Naive thymus-derived CD8-positive, alpha-beta T cell (primary cell): ENCODE data around the gene CHML. TPM values are rescaled to one million over a fixed set of nuclear protein-coding genes. Genes with fewer than 3 reads are reported as not detected.
A peak's percentile ranks its signal among the peaks of the same experiment; 100 is the strongest.

ENCODE experiments used
- ATAC-seq, 2 donors: fragments of 150-1000 bp; cut with Tn5 transposase in 1 of 2; sonication (Bioruptor Pico), chemical (Tn5 transposase) in 1 of 2; 1 replicate in 1 of 2; 2 replicates in 1 of 2; pipeline ENCODE4 v1.10.0; 2021; ENCODE audit warnings: mild to moderate bottlenecking in 2 of 2, moderate library complexity in 2 of 2
- POLR2A ChIA-PET: fragments of 350-600 bp; sonication (Branson Sonifier 250); formaldehyde crosslinking; loops from one replicate; lab custom pipeline; 2021; ENCODE audit warnings: antibody characterized with exemption; lab: Charles Lee
- DNase-seq, 10 donors: peaks; one replicate each; pipeline versions ENCODE4 v3.0.0 to v3.0.0-alpha.2; 2020 to 2022
- H3K27ac Mint-ChIP-seq, 10 donors: one replicate each; pipeline ENCODE4 v1.8.0; 2020 to 2022; ENCODE audit warnings: mild to moderate bottlenecking in 10 of 10, mixed read lengths in 10 of 10, moderate library complexity in 4 of 10, inconsistent platforms in 1 of 10
- H3K27me3 Mint-ChIP-seq, 5 donors: one replicate each; pipeline ENCODE4 v1.8.0; 2021 to 2022; ENCODE audit warnings: mixed read lengths in 5 of 5
- H3K36me3 Mint-ChIP-seq, 3 donors: one replicate each; pipeline ENCODE4 v1.8.0; 2020 to 2022; ENCODE audit warnings: mixed read lengths in 3 of 3, mild to moderate bottlenecking in 2 of 3, inconsistent platforms in 1 of 3
- H3K4me1 Mint-ChIP-seq, 4 donors: one replicate each; pipeline ENCODE4 v1.8.0; 2021 to 2022; ENCODE audit warnings: mixed read lengths in 4 of 4
- H3K4me3 Mint-ChIP-seq, 10 donors: one replicate each; pipeline ENCODE4 v1.8.0; 2020 to 2022; ENCODE audit warnings: mild to moderate bottlenecking in 10 of 10, mixed read lengths in 10 of 10, moderate library complexity in 6 of 10, inconsistent platforms in 1 of 10
- H3K9me3 Mint-ChIP-seq, 9 donors: one replicate each; pipeline ENCODE4 v1.8.0; 2020 to 2022; ENCODE audit warnings: mixed read lengths in 9 of 9, mild to moderate bottlenecking in 3 of 9, inconsistent platforms in 1 of 9, moderate library complexity in 1 of 9
- polyA plus RNA-seq, 3 donors: library from polyadenylated mRNA; unstranded; fragments of 300-500 nt; fragmentation: Illumina TruSeq; gene quantifications; one replicate each; pipeline ENCODE4 v1.2.3, GENCODE V29; 2021
- total RNA-seq, 8 experiments: library from RNA in 2 of 8; stranded (reverse) in 2 of 8; gene quantifications; one replicate each; pipeline ENCODE4 v1.2.3 and lab custom pipeline; 2021 to 2026

The CHML gene
- total and polyA plus RNA-seq, 5 experiments from 2014 or later, result 6.0 to 24.0 (median 6.6) TPM

GRCh38 chr1:241614144-241614543 is 26.0 kb downstream of the CHML start:
- H3K27ac Mint-ChIP-seq, result no peak overlapping the region

GRCh38 chr1:241612533-241613477 is 27.4 kb downstream of the CHML start:
- Mint-ChIP-seq H3K36me3 (peaks cover 0 to 4% (median 0%) of the 10 kb centered on the region in 3 donors), H3K4me1 (peaks cover 0 to 2% (median 0%) of the 10 kb centered on the region in 4 donors), H3K4me3 (no peak overlapping the region), H3K27me3 (peaks cover 0 to 2% (median 0%) of the 10 kb centered on the region in 5 donors), H3K9me3 (no peaks in the 10 kb centered on the region), H3K27ac (no peak overlapping the region)
- DNase-seq (no peak), ATAC-seq (no peak)
- POLR2A ChIA-PET, result no interaction called here

More at GRCh38 chr1:241614144-241614543, 26.0 kb downstream of the CHML start:
- Mint-ChIP-seq H3K4me3 (no peak overlapping the region), H3K9me3 (no peaks in the 10 kb centered on the region), H3K4me1 (peaks cover 0 to 2% (median 0%) of the 10 kb centered on the region in 4 donors), H3K27me3 (peaks cover 0 to 2% (median 0%) of the 10 kb centered on the region in 5 donors), H3K36me3 (peaks cover 0 to 6% (median 0%) of the 10 kb centered on the region in 3 donors)
- no peak for ATAC-seq
- POLR2A ChIA-PET, result no interaction called here
- no peak for DNase-seq

- POLR2A ChIA-PET, result interaction anchor here (0.6 to 1.5 kb wide), 2 partner anchors 16 to 51 kb away, joined by 4 to 13 read pairs; no protein-coding TSS in a partner anchor
- no peak for DNase-seq
- Mint-ChIP-seq H3K27me3 (peaks cover 0 to 2% (median 0%) of the 10 kb centered on the region in 5 donors), H3K27ac (no peak overlapping the region), H3K4me3 (no peak overlapping the region), H3K36me3 (peaks cover 0 to 4% (median 0%) of the 10 kb centered on the region in 3 donors), H3K4me1 (peaks cover 0 to 2% (median under 1%) of the 10 kb centered on the region in 4 donors), H3K9me3 (no peaks in the 10 kb centered on the region)
- no peak for ATAC-seq
Measured at GRCh38 chr1:241611736-241612135, 28.4 kb downstream of the CHML start.

DNA sequence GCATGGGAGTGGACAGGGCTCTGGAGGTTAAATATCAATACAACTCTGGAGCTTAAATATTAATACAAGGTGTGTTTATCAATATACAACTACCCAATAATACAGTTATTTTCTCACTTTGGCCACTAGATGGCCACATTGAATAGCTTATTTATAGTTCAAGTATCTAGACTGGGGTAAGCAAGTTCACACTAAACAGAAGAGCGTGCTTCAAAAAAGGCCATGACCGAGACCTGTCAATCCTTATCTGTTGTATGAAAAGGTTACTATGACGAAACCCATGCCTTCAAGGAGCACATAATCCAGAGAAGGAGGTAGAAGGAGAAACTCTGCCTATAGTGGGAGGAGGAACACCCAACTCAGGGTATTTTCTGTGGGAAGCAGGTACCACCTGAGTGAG is 29.1 kb downstream of the CHML start:
- no peaks in the 10 kb centered on the region for H3K27me3 Mint-ChIP-seq
- no peak overlapping the region for H3K27ac Mint-ChIP-seq
- H3K36me3 Mint-ChIP-seq, result peaks cover 0 to 2% (median 0%) of the 10 kb centered on the region in 3 donors
- no peak overlapping the region for H3K4me3 Mint-ChIP-seq
- ATAC-seq (peak; percentile 87 to 97), DNase-seq (peak in 5 of 10 donors; percentile 6 to 71 (median 64))
- H3K4me1 Mint-ChIP-seq, result peaks cover 0 to 2% (median under 1%) of the 10 kb centered on the region in 4 donors
- H3K9me3 Mint-ChIP-seq, result no peaks in the 10 kb centered on the region
- POLR2A ChIA-PET, result interaction anchor here (0.6 to 1.5 kb wide), 2 partner anchors 17 to 52 kb away, joined by 4 to 13 read pairs; no protein-coding TSS in a partner anchor

- Mint-ChIP-seq H3K4me3 (no peak overlapping the region), H3K27me3 (no peaks in the 10 kb centered on the region), H3K4me1 (peaks cover 0 to 4% (median under 1%) of the 10 kb centered on the region in 4 donors), H3K9me3 (no peaks in the 10 kb centered on the region), H3K27ac (no peak overlapping the region), H3K36me3 (peaks cover 0 to 4% (median 0%) of the 10 kb centered on the region in 3 donors)
- ATAC-seq, result no peak
- POLR2A ChIA-PET, result interaction anchor here (1.5 kb wide), 1 partner anchor 17 kb away, joined by 13 read pairs; no protein-coding TSS in a partner anchor
- DNase-seq, result no peak
Measured at GRCh38 chr1:241610056-241610815, 29.9 kb downstream of the CHML start.

GRCh38 chr1:241608379-241609033 is 31.7 kb downstream of the CHML start:
- H3K27me3 Mint-ChIP-seq, result no peaks in the 10 kb centered on the region
- POLR2A ChIA-PET, result no interaction called here

GRCh38 chr1:241607497-241607896 is 32.7 kb downstream of the CHML start:
- Mint-ChIP-seq H3K27ac (peak overlapping the region in 3 of 10 donors; percentile 35 to 84 (median 71)), H3K9me3 (no peaks in the 10 kb centered on the region), H3K27me3 (no peaks in the 10 kb centered on the region), H3K4me3 (no peak overlapping the region), H3K36me3 (peaks cover 6 to 17% (median 15%) of the 10 kb centered on the region in 3 donors), H3K4me1 (peaks cover 0 to 6% (median under 1%) of the 10 kb centered on the region in 4 donors)
- DNase-seq (no peak), ATAC-seq (no peak)
- POLR2A ChIA-PET, result no interaction called here

More at GRCh38 chr1:241608379-241609033, 31.7 kb downstream of the CHML start:
- ATAC-seq (no peak), DNase-seq (no peak)
- Mint-ChIP-seq H3K4me1 (peaks cover 0 to 4% (median under 1%) of the 10 kb centered on the region in 4 donors), H3K27ac (peak overlapping the region in 2 of 10 donors; percentile 9 to 14), H3K36me3 (peaks cover 2 to 8% (median 7%) of the 10 kb centered on the region in 3 donors), H3K9me3 (no peaks in the 10 kb centered on the region), H3K4me3 (no peak overlapping the region)

DNA sequence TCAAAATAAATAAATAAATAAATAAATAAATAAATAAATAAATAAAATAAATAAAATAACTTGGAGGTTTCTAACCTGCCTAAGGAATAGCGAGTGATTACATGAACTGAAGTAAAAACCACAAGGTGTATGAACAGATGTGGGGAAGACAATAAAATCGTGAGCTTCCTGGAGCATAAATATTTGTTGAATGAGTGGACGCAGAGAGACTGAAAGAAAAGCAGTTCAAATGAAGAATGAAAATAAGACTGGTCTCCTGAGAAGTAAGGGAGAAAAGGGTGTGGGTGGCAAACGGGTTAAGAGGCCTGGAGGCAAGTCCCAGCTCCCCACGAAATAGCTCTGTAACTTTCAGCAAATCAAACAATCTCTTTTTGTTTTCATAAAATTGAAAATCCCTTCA is 33.6 kb downstream of the CHML start:
- Mint-ChIP-seq H3K4me3 (no peak overlapping the region), H3K27me3 (no peaks in the 10 kb centered on the region), H3K27ac (no peak overlapping the region), H3K36me3 (peaks cover 6 to 24% (median 24%) of the 10 kb centered on the region in 3 donors), H3K4me1 (peaks cover 0 to 6% (median under 1%) of the 10 kb centered on the region in 4 donors), H3K9me3 (no peaks in the 10 kb centered on the region)
- POLR2A ChIA-PET, result no interaction called here
- DNase-seq (no peak), ATAC-seq (no peak)

GRCh38 chr1:241605146-241605805 is 34.9 kb downstream of the CHML start:
- H3K4me1 Mint-ChIP-seq, result peaks cover 0 to 12% (median 3%) of the 10 kb centered on the region in 4 donors
- peaks cover 6 to 32% (median 26%) of the 10 kb centered on the region in 3 donors for H3K36me3 Mint-ChIP-seq
- no peak for ATAC-seq
- H3K4me3 Mint-ChIP-seq, result no peak overlapping the region
- no peaks in the 10 kb centered on the region for H3K9me3 Mint-ChIP-seq
- POLR2A ChIA-PET, result no interaction called here
- H3K27ac Mint-ChIP-seq, result no peak overlapping the region
- no peak for DNase-seq
- no peaks in the 10 kb centered on the region for H3K27me3 Mint-ChIP-seq

- DNase-seq, result no peak
- no peak overlapping the region for H3K4me3 Mint-ChIP-seq
- no peaks in the 10 kb centered on the region for H3K9me3 Mint-ChIP-seq
- H3K4me1 Mint-ChIP-seq, result peaks cover 0 to 13% (median 2%) of the 10 kb centered on the region in 4 donors
- POLR2A ChIA-PET, result no interaction called here
- H3K27me3 Mint-ChIP-seq, result no peaks in the 10 kb centered on the region
- peaks cover 6 to 35% (median 26%) of the 10 kb centered on the region in 3 donors for H3K36me3 Mint-ChIP-seq
- H3K27ac Mint-ChIP-seq, result no peak overlapping the region
- no peak for ATAC-seq
Measured at GRCh38 chr1:241603731-241604245, 36.4 kb downstream of the CHML start.

DNA sequence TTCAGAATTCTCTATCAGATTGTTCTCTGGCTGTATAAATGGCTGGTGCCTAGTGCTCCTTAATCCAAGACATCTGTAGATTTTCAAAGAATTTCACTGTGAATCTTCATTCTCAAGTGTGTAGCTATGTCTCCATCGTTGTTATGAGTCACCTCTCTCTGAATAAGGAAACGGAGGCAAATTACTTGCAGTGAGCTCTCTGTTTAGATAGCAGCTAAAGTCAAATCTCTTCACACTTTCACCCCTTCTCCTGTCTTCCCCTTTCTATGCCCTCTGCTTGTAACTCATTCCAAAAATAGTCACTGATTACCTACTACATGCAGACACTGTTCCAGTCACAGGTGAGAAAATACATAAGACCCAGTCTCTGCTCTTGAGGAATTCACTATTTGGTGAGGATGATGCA is 39.7 kb downstream of the CHML start:
- POLR2A ChIA-PET, result no interaction called here
- no peaks in the 10 kb centered on the region for H3K27me3 Mint-ChIP-seq
- no peak overlapping the region for H3K4me3 Mint-ChIP-seq
- no peak for DNase-seq
- peak overlapping the region in 1 of 10 donors; percentile 32 for H3K27ac Mint-ChIP-seq
- H3K4me1 Mint-ChIP-seq, result peaks cover 0 to 26% (median 1%) of the 10 kb centered on the region in 4 donors
- ATAC-seq, result no peak
- no peaks in the 10 kb centered on the region for H3K9me3 Mint-ChIP-seq
- peaks cover 6 to 53% (median 29%) of the 10 kb centered on the region in 3 donors for H3K36me3 Mint-ChIP-seq
